HG02885 (cell line): ENCODE data around the gene SEC16B.

Experiments
- ATAC-seq: cut with Tn5 transposase; IDR thresholded peaks from one replicate; pipeline ENCODE4 v1.9.1; 2021; ENCODE audit warnings: mild to moderate bottlenecking; ENCODE audit not compliant: unreplicated experiment, poor library complexity

Gene SEC16B

DNA sequence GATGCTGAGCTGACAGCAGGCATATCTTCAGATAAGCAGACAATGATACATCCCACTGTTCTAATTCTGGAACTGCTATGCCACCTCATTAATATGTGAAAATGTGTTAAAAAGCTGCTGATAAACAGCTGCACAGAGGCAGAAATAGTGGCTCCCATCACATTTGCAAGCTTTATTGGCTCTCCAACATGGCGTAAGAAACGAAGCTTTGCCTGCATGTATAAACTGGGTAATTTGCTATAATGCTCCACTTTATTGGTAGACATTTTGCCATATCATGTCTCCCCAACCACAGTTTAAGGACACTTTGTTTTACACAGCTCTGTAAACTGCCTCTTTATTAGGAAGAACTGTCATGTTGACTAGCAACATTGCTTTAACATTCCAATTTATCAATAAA lies 49.8 kb downstream of the SEC16B start:
- no peak for ATAC-seq

DNA sequence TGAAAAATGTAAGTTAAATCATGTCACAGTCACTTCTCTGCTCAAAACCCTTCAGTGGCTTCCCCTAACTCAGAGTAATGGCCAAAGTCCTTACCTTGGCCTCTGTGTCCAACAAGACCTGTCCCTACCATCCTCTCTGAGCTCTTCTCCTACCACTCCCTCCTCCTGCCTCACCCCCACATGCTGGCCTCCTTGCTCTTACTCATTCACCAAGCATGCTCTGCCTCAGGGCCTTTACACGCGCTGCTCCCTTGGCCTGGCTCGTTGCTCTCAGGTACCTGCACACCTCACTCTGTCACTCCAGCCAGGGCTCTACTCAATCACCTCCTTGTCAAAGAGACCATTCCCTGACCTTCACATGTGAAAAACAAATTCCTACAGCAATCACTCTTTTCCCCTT lies 54.2 kb downstream of the SEC16B start:
- no peak for ATAC-seq

DNA sequence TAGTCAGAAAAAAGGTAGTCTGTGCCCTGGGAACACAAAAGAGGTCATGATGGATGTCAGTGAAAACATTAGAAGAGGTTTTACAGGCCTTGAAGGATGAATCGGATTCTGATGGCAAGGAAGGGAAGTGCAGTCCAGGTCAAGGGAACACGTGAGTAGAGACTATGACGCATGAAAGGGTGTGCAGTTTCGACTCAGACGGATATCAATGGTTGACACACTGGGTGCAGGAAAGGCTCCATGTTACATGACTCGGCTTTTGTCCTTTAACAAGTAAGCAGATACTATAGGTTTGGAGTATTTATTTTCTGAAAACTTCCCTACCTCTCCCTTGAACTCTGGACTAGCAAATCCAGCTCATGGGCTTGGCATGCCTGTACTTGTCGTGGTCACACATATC lies 55.3 kb downstream of the SEC16B start:
- no peak for ATAC-seq

DNA sequence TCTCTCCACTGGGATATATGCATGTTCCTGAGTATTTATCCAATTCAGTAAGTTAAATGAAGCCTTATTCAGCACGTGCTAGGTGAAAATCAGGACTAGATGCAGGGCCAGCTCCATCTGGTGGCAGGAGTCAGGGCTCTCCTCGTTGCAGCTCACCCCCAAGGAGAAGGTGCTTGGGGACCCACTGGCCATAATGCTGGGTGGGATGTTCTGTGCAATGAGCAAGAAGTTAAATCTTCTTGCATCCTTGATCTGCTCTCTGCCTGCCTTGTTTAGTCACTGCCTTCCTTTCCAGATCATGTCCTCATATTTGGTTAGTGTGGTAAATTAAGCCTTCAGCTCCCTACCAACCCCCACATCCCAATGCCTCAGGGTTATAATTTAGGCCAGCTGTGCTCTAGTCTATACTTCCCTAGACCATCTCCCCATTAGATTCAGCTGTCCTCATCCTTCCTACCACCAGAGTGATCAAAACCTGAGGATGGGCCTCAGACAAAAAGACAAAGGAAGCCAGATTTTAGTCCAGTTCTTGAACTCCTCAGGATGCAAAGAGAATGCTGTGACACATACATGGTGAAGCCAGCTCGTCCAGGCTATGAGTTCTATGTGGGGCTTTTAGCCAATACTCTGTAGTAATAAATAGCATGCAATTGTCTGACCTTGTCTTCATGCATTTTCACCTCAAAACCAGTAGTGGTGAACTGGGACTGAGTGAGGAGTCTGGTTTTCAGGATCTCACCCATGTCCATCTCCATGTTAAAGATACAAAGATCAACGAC lies 55.9 kb downstream of the SEC16B start:
- ATAC-seq, result no peak

DNA sequence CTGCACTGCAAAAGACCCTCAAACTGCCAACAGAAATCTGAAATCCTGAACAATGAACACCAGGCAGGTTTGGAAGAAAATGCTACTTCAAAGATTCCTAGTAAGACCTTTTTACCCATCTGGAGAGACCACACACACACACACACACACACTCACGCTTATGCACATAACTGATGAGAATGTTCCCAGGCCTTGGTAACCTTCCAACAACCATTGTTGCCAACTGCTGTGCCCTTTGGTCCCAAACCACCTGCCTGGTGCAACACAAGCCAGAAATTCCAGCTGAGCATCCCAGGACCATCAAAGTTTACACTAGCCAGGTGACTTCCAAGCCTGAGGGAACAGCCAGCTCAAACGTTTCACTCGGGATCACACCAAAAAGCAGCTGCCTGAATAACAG lies 56.9 kb downstream of the SEC16B start:
- no peak for ATAC-seq

DNA sequence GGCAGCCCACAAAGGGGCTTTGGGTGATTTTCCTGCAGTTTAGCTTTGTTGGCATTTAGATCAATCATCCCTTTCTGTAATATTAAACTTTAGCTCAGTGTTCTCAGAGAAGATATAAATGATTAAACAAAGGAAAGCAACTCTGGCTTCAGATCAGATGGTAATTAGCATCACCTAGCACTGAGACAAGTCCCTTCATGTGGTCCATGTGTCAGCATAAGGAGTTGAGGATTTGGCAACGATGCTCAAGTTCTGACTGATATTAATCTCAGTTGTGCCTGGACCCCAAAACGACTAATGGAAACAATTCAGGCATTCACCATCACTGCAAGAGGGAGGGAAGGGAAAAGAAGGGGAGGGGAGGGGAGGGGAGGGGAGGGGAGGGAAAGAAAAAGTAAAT lies 60.4 kb downstream of the SEC16B start:
- no peak for ATAC-seq

DNA sequence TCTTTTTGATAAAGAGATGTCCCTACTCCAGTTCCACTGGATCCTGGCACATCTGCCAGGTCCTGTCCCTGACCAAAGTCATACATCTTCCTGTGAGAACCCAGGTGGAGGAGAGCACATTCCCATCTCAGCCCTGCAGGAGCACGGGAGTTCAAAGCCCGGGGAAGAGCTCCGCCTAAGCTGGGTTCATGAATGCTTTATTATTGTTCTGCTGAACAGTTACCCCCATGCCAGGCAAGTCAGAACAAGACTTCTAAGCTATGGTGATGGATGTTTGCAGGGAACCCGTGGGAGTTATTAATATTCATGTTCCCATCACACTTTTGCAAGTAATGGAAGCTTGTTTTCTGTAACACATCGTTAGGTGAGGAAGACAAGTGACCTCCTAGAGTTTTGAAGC lies 62.9 kb downstream of the SEC16B start:
- ATAC-seq, result no peak

DNA sequence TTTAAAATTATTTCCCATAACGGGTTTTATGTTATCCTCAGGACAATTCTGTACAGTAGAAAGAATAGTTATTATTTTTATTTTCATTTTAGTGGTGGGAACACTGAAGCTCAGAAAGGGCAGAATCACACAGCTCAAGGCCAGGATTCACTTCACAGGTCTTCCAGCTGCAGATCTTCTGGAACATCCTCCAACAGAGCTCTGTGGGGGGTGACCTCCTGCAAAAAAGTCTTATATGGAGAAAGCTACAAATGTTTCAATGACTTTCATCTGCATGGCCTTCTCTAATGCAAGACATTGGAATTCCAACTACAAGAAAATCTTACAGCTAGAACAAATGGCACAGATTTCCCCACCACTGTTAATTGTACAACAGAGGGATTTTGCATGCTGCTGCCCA lies 64.2 kb downstream of the SEC16B start:
- ATAC-seq, result no peak

DNA sequence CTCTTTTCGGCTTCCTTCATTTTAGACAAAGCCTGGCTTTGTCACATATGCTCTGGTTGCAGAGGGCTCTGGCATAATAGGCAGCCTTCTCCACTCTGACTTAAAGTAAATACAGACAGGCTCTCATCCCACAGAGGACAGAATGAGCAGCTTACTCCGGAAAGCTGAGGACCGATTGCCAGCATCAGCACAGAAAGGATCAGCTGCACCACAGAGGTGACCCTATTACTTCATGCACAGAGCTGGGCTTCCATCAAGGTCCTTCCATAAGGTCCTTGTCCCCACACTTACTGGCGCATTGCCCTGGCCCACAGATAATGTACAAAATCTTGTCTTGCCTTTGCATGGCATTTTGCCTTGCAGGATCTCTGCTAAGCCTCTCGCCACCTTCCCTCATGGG lies 67.6 kb downstream of the SEC16B start:
- ATAC-seq, result no peak

DNA sequence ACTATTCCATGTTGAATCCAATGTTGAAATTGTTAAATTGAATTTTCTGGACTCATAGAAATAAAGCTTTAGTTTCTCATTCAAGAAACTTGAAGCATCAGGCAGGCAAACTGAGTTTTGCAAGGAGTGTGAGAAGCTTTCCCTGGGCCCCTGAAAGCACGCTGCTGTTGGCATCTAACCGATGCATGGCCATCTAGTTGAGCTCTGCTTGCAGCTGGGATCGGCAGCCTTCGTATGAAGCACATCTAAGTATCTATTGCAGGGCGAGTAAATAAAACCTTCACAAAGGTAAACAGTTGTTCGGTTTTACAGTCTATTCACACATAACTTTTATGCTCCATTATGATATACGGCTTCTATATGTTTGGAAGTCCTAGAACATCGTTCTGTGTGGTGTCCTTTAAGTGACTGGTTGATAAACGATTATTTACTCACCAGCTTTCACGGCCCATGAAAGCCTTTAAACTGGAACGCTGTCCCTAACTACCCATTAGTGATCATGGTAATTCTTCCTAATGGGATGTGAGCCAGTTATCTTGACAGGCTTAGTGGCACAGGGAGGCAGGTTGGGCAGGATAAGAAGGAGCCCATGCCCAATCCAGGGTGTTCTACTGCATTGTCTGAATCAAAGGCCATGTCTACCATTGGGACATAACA lies 71.7 kb downstream of the SEC16B start:
- ATAC-seq, result no peak

DNA sequence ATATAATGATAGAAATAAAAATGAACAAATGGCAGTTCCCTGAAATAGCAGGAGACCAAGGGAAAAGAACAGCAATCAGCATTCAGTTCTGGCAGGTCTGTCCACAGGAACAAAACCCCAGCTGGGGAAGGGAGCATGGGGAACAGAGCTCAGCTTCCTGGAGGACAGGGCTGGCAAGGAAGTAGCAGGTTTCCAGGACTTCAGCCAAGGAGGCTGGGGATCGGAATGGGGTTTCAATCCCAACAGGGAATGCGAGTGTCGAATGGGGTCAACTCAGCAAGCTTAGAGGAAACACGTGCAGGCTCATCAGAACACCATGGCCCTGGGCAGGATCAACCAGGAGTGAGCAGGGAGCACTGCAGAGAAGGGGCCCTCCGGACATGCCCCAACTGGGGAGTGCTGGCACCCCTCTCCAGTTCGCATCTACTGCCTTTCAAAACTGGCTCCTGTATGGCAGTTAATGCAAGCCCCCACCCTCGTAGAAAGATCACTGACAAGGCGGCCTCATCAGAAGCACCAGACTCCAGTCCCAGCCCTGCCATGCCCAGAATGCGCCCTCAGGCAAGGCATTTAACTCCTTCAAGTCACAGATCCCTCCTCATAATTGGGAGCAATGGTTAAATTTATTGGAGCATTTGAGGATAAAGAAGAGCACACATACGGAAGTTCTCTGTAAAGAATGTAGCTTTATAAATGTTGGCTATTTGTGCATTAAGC lies 72.4 kb downstream of the SEC16B start:
- ATAC-seq, result no peak
